Forelimb muscle (tissue), 1 donor: Measurements from ENCODE around the gene CUZD1. TPM values are rescaled to one million over a fixed set of nuclear protein-coding genes. Genes with fewer than 3 reads are reported as not detected.

Experiments
- DNase-seq: peaks from one replicate; pipeline ENCODE4 v3.0.0-alpha.2; 2013; ENCODE audit warnings: low read depth
- polyA plus RNA-seq: library from polyadenylated mRNA; unstranded; fragments of 120-200 nt; gene quantifications from one replicate; pipeline ENCODE4 v1.2.1, GENCODE V29; 2013; ENCODE audit not compliant: insufficient read length

CUZD1 gene
- polyA plus RNA-seq, 1 donor = 0.95 TPM

GRCh38 chr10:122856902-122857301 is 11.2 kb upstream of the CUZD1 start:
- no peak for DNase-seq

GRCh38 chr10:122855745-122856144 is 10.1 kb upstream of the CUZD1 start:
- DNase-seq = no peak

- no peak for DNase-seq
These were observed 9.0 kb upstream of the CUZD1 start for GRCh38 chr10:122854648-122855047.

GRCh38 chr10:122853665-122854313 is 8.1 kb upstream of the CUZD1 start:
- DNase-seq = no peak

GRCh38 chr10:122852261-122852660 is 6.6 kb upstream of the CUZD1 start:
- DNase-seq = no peak

GRCh38 chr10:122850705-122851640 is 5.3 kb upstream of the CUZD1 start:
- DNase-seq = no peak

GRCh38 chr10:122849900-122850605 is 4.4 kb upstream of the CUZD1 start:
- no peak for DNase-seq

- no peak for DNase-seq
These were observed 3.4 kb upstream of the CUZD1 start for GRCh38 chr10:122849090-122849489.

- no peak for DNase-seq
These were observed 2.3 kb upstream of the CUZD1 start for GRCh38 chr10:122847782-122848604.

- DNase-seq = no peak
These were observed 1.5 kb downstream of the CUZD1 start for GRCh38 chr10:122844146-122844545.

- DNase-seq = no peak
These were observed 4.1 kb downstream of the CUZD1 start for GRCh38 chr10:122841569-122841968.

- DNase-seq = no peak
These were observed 6.2 kb downstream of the CUZD1 start for GRCh38 chr10:122839505-122839904.

GRCh38 chr10:122838880-122839279 is 6.8 kb downstream of the CUZD1 start:
- no peak for DNase-seq

- DNase-seq = no peak
These were observed 9.7 kb downstream of the CUZD1 start for GRCh38 chr10:122835908-122836307.

- no peak for DNase-seq
These were observed 14.7 kb downstream of the CUZD1 start for GRCh38 chr10:122830965-122831353.

- no peak for DNase-seq
These were observed 15.2 kb downstream of the CUZD1 start for GRCh38 chr10:122830273-122830964.

GRCh38 chr10:122829454-122829853 is 16.2 kb downstream of the CUZD1 start:
- no peak for DNase-seq

GRCh38 chr10:122828716-122829255 is 16.9 kb downstream of the CUZD1 start:
- no peak for DNase-seq

GRCh38 chr10:122827302-122827701 is 18.4 kb downstream of the CUZD1 start:
- no peak for DNase-seq

- DNase-seq = no peak
These were observed 22.5 kb downstream of the CUZD1 start for GRCh38 chr10:122822973-122823690.
